Uterus (tissue), 2 donors: Measurements from ENCODE around the gene ARSB.

Experiments used
- POLR2A ChIP-seq, 2 donors: fragments of 450-650 bp; IDR thresholded peaks; one replicate each; pipeline ENCODE4 v1.6.1; 2016; ENCODE audit warnings: antibody characterized with exemption in 2 of 2, mild to moderate bottlenecking in 1 of 2, moderate library complexity in 1 of 2
- TF ChIP-seq, protein P1 (sequence below), 4 experiments: fragments of 200-600 bp in 2 of 4; fragments of 450-650 bp in 2 of 4; sonication (generic) in 2 of 4; IDR thresholded peaks; one replicate each; pipeline ENCODE4 v1.5.1; 2016 to 2019; ENCODE audit warnings: antibody characterized with exemption in 4 of 4, mild to moderate bottlenecking in 2 of 4, moderate library complexity in 1 of 4

DNA sequence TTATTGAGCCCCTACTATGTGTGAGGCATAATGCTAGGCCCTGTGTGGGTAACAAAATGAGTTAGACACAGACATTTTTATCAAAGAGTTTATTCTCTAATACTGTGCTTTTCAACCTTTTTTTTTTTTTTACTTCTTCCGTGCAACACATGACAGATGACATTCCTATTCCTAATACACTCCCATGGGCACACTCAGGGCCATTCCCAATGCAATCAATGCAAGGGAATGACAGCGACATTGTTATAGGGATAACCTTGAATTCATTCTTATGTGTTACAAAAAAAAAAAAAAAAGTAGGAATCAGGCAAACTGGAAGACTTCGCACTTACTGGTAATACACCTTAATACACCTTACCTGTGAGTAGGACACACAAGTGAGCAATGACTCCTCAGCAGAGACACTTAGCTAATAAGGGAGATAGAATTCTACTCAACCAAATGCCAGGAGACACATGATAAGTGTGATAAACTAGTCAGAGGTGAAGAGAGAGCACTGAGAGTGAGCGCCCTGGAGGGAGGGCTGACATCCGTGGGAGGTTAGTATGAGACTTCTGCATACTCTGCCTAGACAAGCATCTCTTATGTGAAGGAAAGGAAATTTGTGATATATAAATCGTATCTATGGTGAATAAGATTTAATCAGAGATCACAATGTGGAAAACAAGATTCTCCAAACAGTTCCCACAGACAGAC, 21.0 kb upstream of the ARSB start:
- no peak for TF ChIP-seq POLR2A (IDR thresholded peaks at IDR 0.05)
- TF ChIP-seq, protein P1, sequence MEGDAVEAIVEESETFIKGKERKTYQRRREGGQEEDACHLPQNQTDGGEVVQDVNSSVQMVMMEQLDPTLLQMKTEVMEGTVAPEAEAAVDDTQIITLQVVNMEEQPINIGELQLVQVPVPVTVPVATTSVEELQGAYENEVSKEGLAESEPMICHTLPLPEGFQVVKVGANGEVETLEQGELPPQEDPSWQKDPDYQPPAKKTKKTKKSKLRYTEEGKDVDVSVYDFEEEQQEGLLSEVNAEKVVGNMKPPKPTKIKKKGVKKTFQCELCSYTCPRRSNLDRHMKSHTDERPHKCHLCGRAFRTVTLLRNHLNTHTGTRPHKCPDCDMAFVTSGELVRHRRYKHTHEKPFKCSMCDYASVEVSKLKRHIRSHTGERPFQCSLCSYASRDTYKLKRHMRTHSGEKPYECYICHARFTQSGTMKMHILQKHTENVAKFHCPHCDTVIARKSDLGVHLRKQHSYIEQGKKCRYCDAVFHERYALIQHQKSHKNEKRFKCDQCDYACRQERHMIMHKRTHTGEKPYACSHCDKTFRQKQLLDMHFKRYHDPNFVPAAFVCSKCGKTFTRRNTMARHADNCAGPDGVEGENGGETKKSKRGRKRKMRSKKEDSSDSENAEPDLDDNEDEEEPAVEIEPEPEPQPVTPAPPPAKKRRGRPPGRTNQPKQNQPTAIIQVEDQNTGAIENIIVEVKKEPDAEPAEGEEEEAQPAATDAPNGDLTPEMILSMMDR (IDR thresholded peaks at IDR 0.05) = no peak
